ENCODE data around the gene HES7.
A peak's percentile ranks its signal among the peaks of the same experiment; 100 is the strongest.
"Not testable (repeated sequence)": the region's sequence is repeated elsewhere in the genome, so short reads cannot be mapped to it uniquely, and the experiment has no call there.

The HES7 gene

GRCh38 chr17:8109661-8110455 lies 14.0 kb downstream of the HES7 start:
- no peak for DNase-seq (ENCODE audit: low read depth)
- H3K4me3 ChIP-seq (ENCODE audit: low read depth, low read length), result no peak overlapping the region
- in situ Hi-C loops (cut with HindIII; ENCODE audit: low sequenced_read_pairs), result loop anchor here (5.0 to 25.0 kb wide), 4 partner anchors 42 to 202 kb away; partner anchors contain the start of genes ARHGEF15 and PER1
- TF ChIP-seq CTCF (IDR thresholded peaks at IDR 0.05; ENCODE audit: low read depth, low read length, missing control alignments), result peak; percentile 58

GRCh38 chr17:8108972-8109660 lies 14.8 kb downstream of the HES7 start:
- TF ChIP-seq CTCF (IDR thresholded peaks at IDR 0.05; ENCODE audit: low read depth, low read length, missing control alignments), result no peak
- no peak for DNase-seq (ENCODE audit: low read depth)
- H3K4me3 ChIP-seq (ENCODE audit: low read depth, low read length), result no peak overlapping the region
- in situ Hi-C loops (cut with HindIII; ENCODE audit: low sequenced_read_pairs), result loop anchor here (25.0 kb wide), 1 partner anchor 203 kb away; the partner anchor contains the start of gene ARHGEF15

GRCh38 chr17:8106980-8107379 lies 16.9 kb downstream of the HES7 start:
- in situ Hi-C loops (cut with HindIII; ENCODE audit: low sequenced_read_pairs), result loop anchor here (25.0 kb wide), 1 partner anchor 205 kb away; the partner anchor contains the start of gene ARHGEF15
- not testable (repeated sequence) for DNase-seq (ENCODE audit: low read depth); H3K4me3 ChIP-seq (ENCODE audit: low read depth, low read length)

DNA sequence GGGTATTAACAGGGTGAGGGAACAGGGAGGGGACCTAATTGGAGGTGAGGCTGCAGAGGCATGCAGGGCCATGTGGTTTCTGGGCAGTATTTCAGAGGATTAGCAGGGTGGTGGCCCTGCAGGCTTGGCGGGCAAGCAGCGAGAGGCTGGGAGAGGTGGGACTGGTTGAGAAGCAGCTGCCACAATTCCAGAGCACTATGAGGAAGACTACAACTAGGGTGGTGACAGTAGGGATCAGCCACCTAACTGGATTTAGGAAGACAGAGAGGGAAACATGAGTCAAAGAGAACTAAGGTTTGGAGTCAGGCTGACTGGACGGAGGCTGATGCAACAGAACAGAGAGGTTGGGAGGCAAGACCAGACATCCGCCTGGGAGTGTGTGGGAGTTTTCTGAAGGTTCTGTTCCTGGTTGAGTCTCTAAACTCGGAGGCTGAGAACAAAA lies 17.9 kb downstream of the HES7 start:
- no peak for DNase-seq (ENCODE audit: low read depth)
- in situ Hi-C loops (cut with HindIII; ENCODE audit: low sequenced_read_pairs), result loop anchor here (25.0 kb wide), 1 partner anchor 206 kb away; the partner anchor contains the start of gene ARHGEF15
- TF ChIP-seq CTCF (IDR thresholded peaks at IDR 0.05; ENCODE audit: low read depth, low read length, missing control alignments), result no peak
- H3K4me3 ChIP-seq (ENCODE audit: low read depth, low read length), result no peak overlapping the region

- no peak for TF ChIP-seq CTCF (IDR thresholded peaks at IDR 0.05; ENCODE audit: low read depth, low read length, missing control alignments)
- H3K4me3 ChIP-seq (ENCODE audit: low read depth, low read length), result no peak overlapping the region
- DNase-seq (ENCODE audit: low read depth), result no peak
- in situ Hi-C loops (cut with HindIII; ENCODE audit: low sequenced_read_pairs), result loop anchor here (25.0 kb wide), 1 partner anchor 207 kb away; the partner anchor contains the start of gene ARHGEF15
Measured at GRCh38 chr17:8104911-8105310, 19.0 kb downstream of the HES7 start.

GRCh38 chr17:8103549-8103948 lies 20.4 kb downstream of the HES7 start:
- DNase-seq (ENCODE audit: low read depth), result no peak
- H3K4me3 ChIP-seq (ENCODE audit: low read depth, low read length), result no peak overlapping the region
- in situ Hi-C loops (cut with HindIII; ENCODE audit: low sequenced_read_pairs), result loop anchor here (25.0 kb wide), 1 partner anchor 209 kb away; the partner anchor contains the start of gene ARHGEF15
- no peak for TF ChIP-seq CTCF (IDR thresholded peaks at IDR 0.05; ENCODE audit: low read depth, low read length, missing control alignments)

All from astrocyte of the cerebellum (primary cell).